Fibroblast of the aortic adventitia (primary cell): Measurements from ENCODE around the gene COL23A1. TPM values are rescaled to one million over a fixed set of nuclear protein-coding genes. Genes with fewer than 3 reads are reported as not detected.
"Not testable (repeated sequence)": the region's sequence is repeated elsewhere in the genome, so short reads cannot be mapped to it uniquely, and the experiment has no call there.

Experiments used
- DNase-seq: peaks from one replicate; pipeline ENCODE4 v3.0.0-alpha.2; 2010; ENCODE audit warnings: low read depth
- H3K4me3 ChIP-seq: 2 replicates; pipeline ENCODE4 v1.5.1; 2011; ENCODE audit warnings: low read depth, mild to moderate bottlenecking, control low read depth, low read length, moderate library complexity
- total RNA-seq: library from RNA; depleted of rRNA; stranded (reverse); fragments of >200 nt; gene quantifications from 2 replicates; pipeline ENCODE4 v1.2.3, GENCODE V29; 2012; ENCODE audit warnings: low replicate concordance
- TF ChIP-seq, protein P1 (sequence below): IDR thresholded peaks from 2 replicates; pipeline ENCODE4 v1.5.1; 2011; ENCODE audit warnings: mild to moderate bottlenecking, low read length, control low read depth, inconsistent platforms; ENCODE audit not compliant: insufficient read depth

The COL23A1 gene
- total RNA-seq, 1 donor = not detected

DNA sequence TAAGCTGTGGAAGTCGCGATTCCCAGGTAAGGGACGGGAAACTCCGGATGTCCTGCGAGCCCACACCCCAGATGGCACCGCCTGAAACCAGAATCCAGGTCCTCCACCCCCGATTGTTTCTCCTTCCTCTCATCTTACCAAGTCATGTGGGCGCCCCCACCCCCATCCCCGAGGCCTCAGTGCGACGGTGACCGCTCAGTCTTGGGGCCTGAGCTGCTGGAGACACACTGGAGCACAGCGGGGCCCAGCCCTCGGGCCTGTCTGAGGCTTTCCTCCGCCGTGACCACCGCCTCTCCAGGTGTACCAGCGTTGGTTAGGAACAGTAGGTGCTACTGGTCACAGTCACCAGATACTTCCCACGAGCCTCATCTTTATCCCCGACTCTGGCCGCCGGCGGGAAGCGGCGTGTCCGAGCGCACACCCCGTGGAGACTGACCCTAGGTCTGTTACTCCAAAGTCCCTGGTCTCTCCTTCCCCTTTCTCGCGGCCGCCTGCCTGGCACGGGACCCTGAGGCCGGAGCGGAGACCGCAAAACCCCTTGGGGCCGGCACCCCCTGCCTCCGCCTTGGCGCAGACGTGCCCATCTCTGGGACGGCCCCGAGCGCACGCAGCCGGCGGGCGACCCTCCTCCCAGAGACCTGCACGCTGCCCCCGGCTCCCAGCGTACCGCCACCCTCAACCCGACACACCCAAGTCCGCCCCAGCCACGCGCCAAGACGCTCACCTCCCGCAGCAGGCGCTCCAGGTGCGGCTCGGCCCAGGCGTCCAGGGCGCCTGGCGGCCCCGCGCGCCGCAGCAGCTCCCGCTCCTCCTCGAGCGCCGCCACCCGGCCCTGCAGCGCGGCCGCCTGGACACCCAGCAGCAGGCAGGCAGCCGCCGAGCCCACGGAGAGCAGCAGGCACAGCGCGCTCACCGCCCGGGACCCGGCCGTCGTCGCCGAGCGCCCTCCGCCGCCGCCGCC, 733 bp downstream of the COL23A1 start:
- peak overlapping the region; percentile 52 for H3K4me3 ChIP-seq
- DNase-seq = no peak

DNA sequence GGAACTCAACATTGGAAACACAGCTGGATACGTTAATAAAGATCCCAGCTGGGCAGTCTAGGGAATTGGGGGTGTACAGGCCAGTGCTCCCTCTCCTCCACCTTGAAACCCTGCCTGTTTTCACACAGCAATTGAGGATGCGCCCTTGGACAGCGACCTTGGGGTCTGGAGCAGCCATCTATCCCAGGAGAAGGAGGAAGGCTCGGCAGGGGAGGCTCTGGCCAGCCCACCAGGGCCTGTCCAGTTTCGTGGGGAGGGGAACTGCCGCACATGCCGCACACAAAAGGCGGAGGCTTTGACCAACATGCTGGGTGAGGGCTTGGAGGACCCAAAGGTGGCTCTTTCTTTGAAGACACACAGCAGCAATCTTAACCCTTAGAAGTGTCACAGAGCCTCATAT, 1.4 kb downstream of the COL23A1 start:
- no peak for DNase-seq
- no peak overlapping the region for H3K4me3 ChIP-seq
- TF ChIP-seq, protein P1, sequence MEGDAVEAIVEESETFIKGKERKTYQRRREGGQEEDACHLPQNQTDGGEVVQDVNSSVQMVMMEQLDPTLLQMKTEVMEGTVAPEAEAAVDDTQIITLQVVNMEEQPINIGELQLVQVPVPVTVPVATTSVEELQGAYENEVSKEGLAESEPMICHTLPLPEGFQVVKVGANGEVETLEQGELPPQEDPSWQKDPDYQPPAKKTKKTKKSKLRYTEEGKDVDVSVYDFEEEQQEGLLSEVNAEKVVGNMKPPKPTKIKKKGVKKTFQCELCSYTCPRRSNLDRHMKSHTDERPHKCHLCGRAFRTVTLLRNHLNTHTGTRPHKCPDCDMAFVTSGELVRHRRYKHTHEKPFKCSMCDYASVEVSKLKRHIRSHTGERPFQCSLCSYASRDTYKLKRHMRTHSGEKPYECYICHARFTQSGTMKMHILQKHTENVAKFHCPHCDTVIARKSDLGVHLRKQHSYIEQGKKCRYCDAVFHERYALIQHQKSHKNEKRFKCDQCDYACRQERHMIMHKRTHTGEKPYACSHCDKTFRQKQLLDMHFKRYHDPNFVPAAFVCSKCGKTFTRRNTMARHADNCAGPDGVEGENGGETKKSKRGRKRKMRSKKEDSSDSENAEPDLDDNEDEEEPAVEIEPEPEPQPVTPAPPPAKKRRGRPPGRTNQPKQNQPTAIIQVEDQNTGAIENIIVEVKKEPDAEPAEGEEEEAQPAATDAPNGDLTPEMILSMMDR = no peak

More for the DNA sequence above, 733 bp downstream of the COL23A1 start:
- TF ChIP-seq, protein P1 = no peak

DNA sequence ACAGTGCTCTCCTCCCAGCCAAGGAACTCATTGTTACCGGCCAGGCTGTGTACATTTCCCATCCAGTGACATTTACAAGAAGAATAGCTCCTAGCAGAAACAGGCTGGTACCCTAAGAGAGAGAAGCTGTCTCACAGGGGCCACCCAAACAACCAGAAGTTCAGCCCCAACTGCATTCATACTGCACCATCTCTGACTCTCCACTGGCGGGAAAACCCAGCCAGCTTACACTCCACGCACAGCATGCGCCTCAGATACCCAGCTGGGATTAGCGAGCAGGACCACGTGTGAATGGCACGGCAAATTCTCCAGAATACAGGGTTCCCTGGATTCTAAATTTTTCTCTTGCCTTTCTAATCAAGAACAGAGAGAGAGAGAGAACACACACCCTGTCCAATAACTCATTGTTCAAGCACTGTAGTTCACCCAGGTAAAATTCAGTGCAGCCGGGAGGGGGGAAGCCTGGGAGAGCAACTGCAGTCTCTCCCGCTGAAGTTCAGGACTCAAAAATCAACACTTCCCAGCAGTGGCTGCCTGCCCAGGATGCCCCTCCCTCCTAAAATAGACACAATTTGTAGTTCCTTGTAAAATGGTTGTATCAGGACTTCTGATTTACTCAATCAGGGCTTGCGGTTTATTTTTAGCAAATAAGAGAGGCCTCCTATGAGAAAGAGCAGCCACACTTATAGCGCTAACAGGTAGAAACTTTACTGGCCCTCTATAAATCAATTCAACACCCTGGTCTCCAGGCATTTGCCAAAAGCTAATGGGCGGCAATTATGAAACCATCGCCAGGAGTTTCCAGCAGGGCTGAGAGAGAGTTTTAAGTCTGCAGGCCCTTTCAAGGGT, 2.2 kb downstream of the COL23A1 start:
- TF ChIP-seq, protein P1 = no peak
- DNase-seq = no peak
- no peak overlapping the region for H3K4me3 ChIP-seq

DNA sequence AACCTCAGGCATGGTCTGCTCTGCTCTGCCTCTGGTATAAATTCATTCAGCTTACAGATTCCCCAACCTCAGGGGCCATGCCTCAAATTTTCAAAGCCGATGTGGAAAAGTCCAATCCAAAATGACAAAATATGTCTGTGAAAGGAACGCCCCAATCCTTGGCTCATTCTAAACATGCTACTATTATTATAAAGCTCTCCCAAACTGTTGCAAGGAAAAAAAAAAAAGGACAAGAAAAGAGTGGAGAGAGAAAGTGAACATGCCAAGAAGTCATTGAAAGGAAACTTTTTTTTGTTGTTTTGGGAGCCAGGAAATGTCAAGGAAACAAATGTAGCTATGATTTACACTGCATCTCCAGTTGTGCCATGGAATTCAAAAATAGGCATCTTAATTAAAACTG, 3.8 kb downstream of the COL23A1 start:
- H3K4me3 ChIP-seq = no peak overlapping the region
- DNase-seq = no peak
- TF ChIP-seq, protein P1 = no peak

DNA sequence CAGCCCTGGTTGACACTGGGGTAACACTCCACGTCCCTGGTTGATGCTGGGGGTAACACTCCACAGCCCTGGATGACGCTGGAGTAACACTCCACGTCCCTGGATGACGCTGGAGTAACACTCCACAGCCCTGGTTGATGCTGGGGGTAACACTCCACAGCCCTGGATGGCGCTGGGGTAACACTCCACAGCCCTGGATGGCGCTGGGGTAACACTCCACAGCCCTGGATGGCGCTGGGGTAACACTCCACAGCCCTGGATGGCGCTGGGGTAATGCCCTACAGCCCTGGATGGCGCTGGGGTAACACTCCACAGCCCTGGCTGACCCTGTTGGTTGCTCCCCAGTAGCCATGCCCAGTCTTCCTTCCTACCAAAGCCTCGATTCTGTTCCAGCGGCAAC, 4.8 kb downstream of the COL23A1 start:
- not testable (repeated sequence) for H3K4me3 ChIP-seq
- DNase-seq = peak; percentile 19

DNA sequence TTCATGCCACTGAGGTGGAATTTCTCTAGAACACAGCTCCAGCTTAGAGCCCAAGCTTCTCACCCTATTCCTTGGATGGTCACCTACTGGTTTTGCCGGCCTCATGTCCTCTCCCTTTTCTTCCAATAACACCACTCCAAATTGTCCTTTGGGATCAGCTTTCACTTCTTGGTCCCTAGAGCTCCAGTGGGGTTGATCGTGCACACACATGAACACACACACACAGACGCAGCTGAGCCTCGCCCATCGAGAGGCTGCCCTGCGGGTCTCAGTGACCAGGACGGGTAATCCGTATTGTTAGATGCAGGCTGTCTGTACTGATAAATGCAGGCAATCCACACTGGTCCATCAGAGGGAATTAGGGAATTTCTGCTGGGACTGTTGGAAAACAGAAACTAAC, 6.9 kb downstream of the COL23A1 start:
- TF ChIP-seq, protein P1 = no peak
- no peak for DNase-seq
- H3K4me3 ChIP-seq = no peak overlapping the region

DNA sequence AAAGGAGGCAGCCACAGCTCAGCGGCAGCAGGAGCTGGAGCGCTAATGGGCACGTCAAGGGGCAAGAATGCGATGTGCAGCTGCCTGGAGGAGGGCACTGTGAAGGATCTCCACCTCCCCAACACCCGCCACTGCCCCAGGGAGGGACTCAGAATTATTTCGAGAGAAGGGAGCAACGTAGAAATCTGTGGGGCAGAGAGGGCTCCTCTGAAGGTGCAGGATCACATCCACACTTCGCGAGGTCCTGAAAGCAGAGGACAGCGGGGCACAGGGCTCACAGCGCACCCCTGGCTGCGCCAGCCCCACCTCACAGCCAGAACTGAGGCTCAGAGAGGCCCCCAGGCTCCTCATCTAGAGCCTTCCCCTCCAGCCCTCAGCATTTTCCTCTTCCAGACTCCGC, 7.9 kb downstream of the COL23A1 start:
- TF ChIP-seq, protein P1 = no peak
- H3K4me3 ChIP-seq = no peak overlapping the region
- DNase-seq = no peak
